Measurements from ENCODE around the gene LYRM1.
"Not testable (repeated sequence)": the region's sequence is repeated elsewhere in the genome, so short reads cannot be mapped to it uniquely, and the experiment has no call there.

Gene LYRM1

GRCh38 chr16:20862162-20862960 lies 38.2 kb upstream of the LYRM1 start:
- Histone ChIP-seq H3K9me3 (ENCODE audit: control insufficient read depth, insufficient read depth, low read depth, low read length) (no peaks in the 10 kb centered on the region), H3K36me3 (ENCODE audit: control insufficient read depth, insufficient read depth, low read length) (peaks cover 21% of the 10 kb centered on the region), H3K27me3 (ENCODE audit: control insufficient read depth, insufficient read depth, low read length) (no peaks in the 10 kb centered on the region), H3K4me3 (ENCODE audit: low read depth, low read length) (no peak overlapping the region), H3K4me1 (ENCODE audit: control insufficient read depth, insufficient read depth, low read length) (peaks cover 33% of the 10 kb centered on the region), H3K9ac (ENCODE audit: low read length) (no peak overlapping the region), H3K27ac (ENCODE audit: low read depth, low read length) (no peak overlapping the region)

GRCh38 chr16:20864376-20864775 lies 36.2 kb upstream of the LYRM1 start:
- peaks cover 21% of the 10 kb centered on the region for H3K36me3 ChIP-seq (ENCODE audit: control insufficient read depth, insufficient read depth, low read length)
- H3K9me3 ChIP-seq (ENCODE audit: control insufficient read depth, insufficient read depth, low read depth, low read length); H3K9ac ChIP-seq (ENCODE audit: low read length); H3K4me3 ChIP-seq (ENCODE audit: low read depth, low read length); H3K27ac ChIP-seq (ENCODE audit: low read depth, low read length); H3K27me3 ChIP-seq (ENCODE audit: control insufficient read depth, insufficient read depth, low read length): not testable (repeated sequence)
- peaks cover 39% of the 10 kb centered on the region for H3K4me1 ChIP-seq (ENCODE audit: control insufficient read depth, insufficient read depth, low read length)

- peaks cover 13% of the 10 kb centered on the region for H3K36me3 ChIP-seq (ENCODE audit: control insufficient read depth, insufficient read depth, low read length)
- peak overlapping the region; percentile 82 for H3K27ac ChIP-seq (ENCODE audit: low read depth, low read length)
- H3K9me3 ChIP-seq (ENCODE audit: control insufficient read depth, insufficient read depth, low read depth, low read length) = no peaks in the 10 kb centered on the region
- H3K27me3 ChIP-seq (ENCODE audit: control insufficient read depth, insufficient read depth, low read length) = no peaks in the 10 kb centered on the region
- peak overlapping the region; percentile 19 for H3K9ac ChIP-seq (ENCODE audit: low read length)
- no peak overlapping the region for H3K4me3 ChIP-seq (ENCODE audit: low read depth, low read length)
- peaks cover 38% of the 10 kb centered on the region for H3K4me1 ChIP-seq (ENCODE audit: control insufficient read depth, insufficient read depth, low read length)
Measured at GRCh38 chr16:20865420-20866131, 35.0 kb upstream of the LYRM1 start.

GRCh38 chr16:20866145-20866772 lies 34.3 kb upstream of the LYRM1 start:
- H3K4me1 ChIP-seq (ENCODE audit: control insufficient read depth, insufficient read depth, low read length) = peaks cover 35% of the 10 kb centered on the region

DNA sequence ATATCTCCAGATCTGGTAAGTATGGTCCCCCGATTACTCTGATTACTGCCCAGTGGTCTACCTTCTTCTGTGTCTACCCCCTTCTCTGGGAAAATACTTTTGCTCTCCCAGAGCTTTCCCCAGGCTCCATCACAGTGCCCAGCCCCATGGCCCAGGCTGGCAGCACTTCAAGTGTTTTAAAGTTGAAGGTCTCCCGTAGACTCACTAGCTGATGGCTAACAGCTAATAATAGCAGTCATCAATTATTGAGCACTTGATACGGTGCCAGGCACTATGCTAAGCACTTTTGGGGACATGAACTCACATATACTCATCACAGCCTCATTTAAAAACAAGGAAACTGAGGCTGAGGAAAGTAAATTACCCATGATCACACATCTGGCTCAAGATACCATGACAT lies 33.8 kb upstream of the LYRM1 start:
- Histone ChIP-seq H3K4me1 (ENCODE audit: control insufficient read depth, insufficient read depth, low read length) (peaks cover 35% of the 10 kb centered on the region), H3K9ac (ENCODE audit: low read length) (no peak overlapping the region), H3K27ac (ENCODE audit: low read depth, low read length) (no peak overlapping the region)

More at GRCh38 chr16:20866145-20866772, 34.3 kb upstream of the LYRM1 start:
- Histone ChIP-seq H3K27me3 (ENCODE audit: control insufficient read depth, insufficient read depth, low read length) (no peaks in the 10 kb centered on the region), H3K27ac (ENCODE audit: low read depth, low read length) (peak overlapping the region; percentile 82), H3K9ac (ENCODE audit: low read length) (peak overlapping the region; percentile 19), H3K4me3 (ENCODE audit: low read depth, low read length) (no peak overlapping the region), H3K36me3 (ENCODE audit: control insufficient read depth, insufficient read depth, low read length) (peaks cover 9% of the 10 kb centered on the region), H3K9me3 (ENCODE audit: control insufficient read depth, insufficient read depth, low read depth, low read length) (no peaks in the 10 kb centered on the region)

GRCh38 chr16:20867585-20867984 lies 33.0 kb upstream of the LYRM1 start:
- no peak overlapping the region for H3K9ac ChIP-seq (ENCODE audit: low read length)
- H3K36me3 ChIP-seq (ENCODE audit: control insufficient read depth, insufficient read depth, low read length) = no peaks in the 10 kb centered on the region
- no peak overlapping the region for H3K4me3 ChIP-seq (ENCODE audit: low read depth, low read length)
- no peaks in the 10 kb centered on the region for H3K27me3 ChIP-seq (ENCODE audit: control insufficient read depth, insufficient read depth, low read length)
- peaks cover 40% of the 10 kb centered on the region for H3K4me1 ChIP-seq (ENCODE audit: control insufficient read depth, insufficient read depth, low read length)
- H3K27ac ChIP-seq (ENCODE audit: low read depth, low read length) = no peak overlapping the region
- H3K9me3 ChIP-seq (ENCODE audit: control insufficient read depth, insufficient read depth, low read depth, low read length) = no peaks in the 10 kb centered on the region

More for the DNA sequence above, 33.8 kb upstream of the LYRM1 start:
- no peaks in the 10 kb centered on the region for H3K27me3 ChIP-seq (ENCODE audit: control insufficient read depth, insufficient read depth, low read length)
- H3K9me3 ChIP-seq (ENCODE audit: control insufficient read depth, insufficient read depth, low read depth, low read length) = no peaks in the 10 kb centered on the region
- H3K4me3 ChIP-seq (ENCODE audit: low read depth, low read length) = no peak overlapping the region
- peaks cover 5% of the 10 kb centered on the region for H3K36me3 ChIP-seq (ENCODE audit: control insufficient read depth, insufficient read depth, low read length)

DNA sequence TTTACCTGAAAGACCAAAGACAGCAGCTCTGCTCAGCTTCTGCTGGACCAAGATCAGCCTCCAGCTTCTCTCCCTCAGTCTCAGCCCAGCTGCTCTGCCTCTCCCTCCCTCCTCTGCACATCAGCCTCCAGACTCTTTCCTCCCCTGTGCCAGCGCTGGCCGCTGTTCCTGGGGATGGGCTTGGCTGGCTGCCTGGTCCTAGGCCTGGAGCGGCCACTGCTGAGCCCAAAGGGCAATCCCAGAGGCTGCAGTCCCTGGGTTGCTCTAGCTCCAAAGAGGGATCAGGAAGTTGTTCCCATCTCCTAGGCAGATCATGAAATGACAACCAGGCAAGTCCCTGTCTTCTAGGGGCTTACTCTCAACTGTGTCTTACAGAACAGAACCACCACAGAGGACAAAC lies 31.7 kb upstream of the LYRM1 start:
- H3K27ac ChIP-seq (ENCODE audit: low read depth, low read length) = no peak overlapping the region
- H3K27me3 ChIP-seq (ENCODE audit: control insufficient read depth, insufficient read depth, low read length) = no peaks in the 10 kb centered on the region
- H3K4me1 ChIP-seq (ENCODE audit: control insufficient read depth, insufficient read depth, low read length) = peaks cover 45% of the 10 kb centered on the region
- no peak overlapping the region for H3K4me3 ChIP-seq (ENCODE audit: low read depth, low read length)
- no peaks in the 10 kb centered on the region for H3K9me3 ChIP-seq (ENCODE audit: control insufficient read depth, insufficient read depth, low read depth, low read length)
- no peaks in the 10 kb centered on the region for H3K36me3 ChIP-seq (ENCODE audit: control insufficient read depth, insufficient read depth, low read length)
- H3K9ac ChIP-seq (ENCODE audit: low read length) = no peak overlapping the region

DNA sequence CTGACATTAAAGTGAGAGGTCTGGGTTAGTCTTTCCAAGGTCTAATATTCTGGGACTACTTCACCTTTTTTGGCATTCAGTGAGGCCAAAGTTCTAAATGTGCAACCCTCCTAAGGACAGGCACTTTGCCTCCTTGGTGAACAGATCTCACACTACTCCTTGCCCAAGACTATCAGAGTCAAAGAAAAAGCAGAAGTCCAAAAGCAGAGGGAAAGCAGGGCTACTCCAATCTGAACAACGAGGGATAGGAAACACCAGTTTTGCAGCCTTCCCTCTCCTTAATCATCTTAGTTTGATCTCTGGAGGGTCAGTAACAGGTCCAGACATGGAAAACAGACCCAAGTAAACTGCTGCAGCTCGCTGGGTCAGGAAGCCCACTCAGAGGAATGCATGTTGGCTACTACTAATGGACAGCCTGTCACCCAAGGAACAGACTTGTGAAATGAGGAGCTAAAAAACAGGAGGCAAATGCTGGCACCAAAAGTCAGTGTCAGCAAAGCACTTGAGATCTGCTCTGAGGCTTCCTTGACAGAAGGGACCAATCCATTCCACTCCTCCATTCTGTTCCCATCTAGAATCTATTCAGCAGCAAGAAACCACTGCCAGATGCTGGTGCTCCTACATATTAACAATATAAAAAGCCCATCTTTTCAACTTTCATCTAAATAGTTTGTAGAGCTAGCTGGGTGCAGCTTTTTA lies 30.3 kb upstream of the LYRM1 start:
- H3K36me3 ChIP-seq (ENCODE audit: control insufficient read depth, insufficient read depth, low read length) = no peaks in the 10 kb centered on the region
- no peak overlapping the region for H3K9ac ChIP-seq (ENCODE audit: low read length)
- H3K9me3 ChIP-seq (ENCODE audit: control insufficient read depth, insufficient read depth, low read depth, low read length) = no peaks in the 10 kb centered on the region
- peaks cover 54% of the 10 kb centered on the region for H3K4me1 ChIP-seq (ENCODE audit: control insufficient read depth, insufficient read depth, low read length)
- H3K27ac ChIP-seq (ENCODE audit: low read depth, low read length) = no peak overlapping the region
- no peaks in the 10 kb centered on the region for H3K27me3 ChIP-seq (ENCODE audit: control insufficient read depth, insufficient read depth, low read length)
- no peak overlapping the region for H3K4me3 ChIP-seq (ENCODE audit: low read depth, low read length)

DNA sequence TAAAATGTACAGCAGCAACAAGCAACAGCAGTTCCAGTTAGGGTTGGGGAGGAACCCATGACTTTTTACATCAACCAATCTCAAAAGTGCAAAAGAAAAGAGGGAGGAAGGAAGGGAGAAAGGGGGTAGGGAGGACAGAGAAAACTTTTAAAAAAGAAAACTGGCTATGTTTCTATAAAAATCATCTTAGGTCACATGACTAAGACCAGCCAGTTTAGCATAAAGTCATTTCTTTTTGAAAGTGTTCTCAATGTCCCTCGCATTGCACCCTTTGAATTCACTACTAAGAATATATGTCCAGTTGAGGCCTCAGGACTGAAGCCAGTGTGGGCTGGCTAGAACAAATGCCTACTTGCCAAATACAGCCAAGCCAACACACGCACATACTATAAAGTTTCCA lies 29.3 kb upstream of the LYRM1 start:
- no peak overlapping the region for H3K4me3 ChIP-seq (ENCODE audit: low read depth, low read length)
- H3K9me3 ChIP-seq (ENCODE audit: control insufficient read depth, insufficient read depth, low read depth, low read length) = no peaks in the 10 kb centered on the region
- H3K27me3 ChIP-seq (ENCODE audit: control insufficient read depth, insufficient read depth, low read length) = no peaks in the 10 kb centered on the region
- H3K9ac ChIP-seq (ENCODE audit: low read length) = no peak overlapping the region
- H3K4me1 ChIP-seq (ENCODE audit: control insufficient read depth, insufficient read depth, low read length) = peaks cover 47% of the 10 kb centered on the region
- no peaks in the 10 kb centered on the region for H3K36me3 ChIP-seq (ENCODE audit: control insufficient read depth, insufficient read depth, low read length)
- H3K27ac ChIP-seq (ENCODE audit: low read depth, low read length) = no peak overlapping the region

- Histone ChIP-seq H3K27ac (ENCODE audit: low read depth, low read length) (no peak overlapping the region), H3K27me3 (ENCODE audit: control insufficient read depth, insufficient read depth, low read length) (no peaks in the 10 kb centered on the region), H3K9me3 (ENCODE audit: control insufficient read depth, insufficient read depth, low read depth, low read length) (no peaks in the 10 kb centered on the region), H3K4me3 (ENCODE audit: low read depth, low read length) (no peak overlapping the region), H3K36me3 (ENCODE audit: control insufficient read depth, insufficient read depth, low read length) (no peaks in the 10 kb centered on the region), H3K4me1 (ENCODE audit: control insufficient read depth, insufficient read depth, low read length) (peaks cover 38% of the 10 kb centered on the region; the same call in 1 of the 2 replicates), H3K9ac (ENCODE audit: low read length) (no peak overlapping the region)
Measured at GRCh38 chr16:20871941-20872815, 28.4 kb upstream of the LYRM1 start.
